Vagina (tissue), 2 donors: Measurements from ENCODE around the gene CADPS.

ENCODE experiments used
- POLR2A ChIP-seq, 2 donors: fragments of 450-650 bp; IDR thresholded peaks; one replicate each; pipeline ENCODE4 v1.6.1; 2017; ENCODE audit warnings: antibody characterized with exemption in 2 of 2, mild to moderate bottlenecking in 2 of 2, moderate library complexity in 2 of 2
- POLR2AphosphoS5 ChIP-seq, 2 donors: sonication (generic); formaldehyde crosslinking; IDR thresholded peaks; one replicate each; pipeline ENCODE4 v1.9.0; 2017; ENCODE audit warnings: antibody characterized with exemption in 2 of 2, mild to moderate bottlenecking in 2 of 2, low read depth in 1 of 2; ENCODE audit not compliant: insufficient read depth in 1 of 2
- TF ChIP-seq, protein P1 (sequence below), 3 experiments: fragments of 450-650 bp in 2 of 3; fragments of 200-600 bp in 1 of 3; sonication (generic) in 1 of 3; IDR thresholded peaks; one replicate each; pipeline ENCODE4 v1.5.1; 2017 to 2019; ENCODE audit warnings: antibody characterized with exemption in 3 of 3, mild to moderate bottlenecking in 2 of 3, moderate library complexity in 2 of 3

DNA sequence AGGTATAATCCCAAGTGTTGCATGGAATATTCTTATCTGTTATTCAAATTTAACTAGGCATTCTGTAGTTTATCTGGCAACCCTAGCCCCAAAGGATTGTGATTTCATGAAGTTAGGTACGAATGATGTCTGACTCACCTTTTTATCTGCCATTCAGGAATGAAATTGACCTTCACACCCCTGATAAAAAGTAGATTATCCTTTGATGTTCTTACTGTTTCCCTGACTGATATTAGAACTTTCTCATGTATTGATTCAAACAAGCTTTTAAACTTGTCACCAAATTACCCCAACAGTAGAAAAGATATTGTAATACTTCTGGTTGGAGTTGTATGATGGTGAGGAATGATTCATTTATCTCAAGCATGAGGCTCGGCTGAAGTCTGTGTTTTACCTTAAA lies 43.6 kb upstream of the CADPS start:
- TF ChIP-seq, protein P1, sequence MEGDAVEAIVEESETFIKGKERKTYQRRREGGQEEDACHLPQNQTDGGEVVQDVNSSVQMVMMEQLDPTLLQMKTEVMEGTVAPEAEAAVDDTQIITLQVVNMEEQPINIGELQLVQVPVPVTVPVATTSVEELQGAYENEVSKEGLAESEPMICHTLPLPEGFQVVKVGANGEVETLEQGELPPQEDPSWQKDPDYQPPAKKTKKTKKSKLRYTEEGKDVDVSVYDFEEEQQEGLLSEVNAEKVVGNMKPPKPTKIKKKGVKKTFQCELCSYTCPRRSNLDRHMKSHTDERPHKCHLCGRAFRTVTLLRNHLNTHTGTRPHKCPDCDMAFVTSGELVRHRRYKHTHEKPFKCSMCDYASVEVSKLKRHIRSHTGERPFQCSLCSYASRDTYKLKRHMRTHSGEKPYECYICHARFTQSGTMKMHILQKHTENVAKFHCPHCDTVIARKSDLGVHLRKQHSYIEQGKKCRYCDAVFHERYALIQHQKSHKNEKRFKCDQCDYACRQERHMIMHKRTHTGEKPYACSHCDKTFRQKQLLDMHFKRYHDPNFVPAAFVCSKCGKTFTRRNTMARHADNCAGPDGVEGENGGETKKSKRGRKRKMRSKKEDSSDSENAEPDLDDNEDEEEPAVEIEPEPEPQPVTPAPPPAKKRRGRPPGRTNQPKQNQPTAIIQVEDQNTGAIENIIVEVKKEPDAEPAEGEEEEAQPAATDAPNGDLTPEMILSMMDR (IDR thresholded peaks at IDR 0.05): no peak
- TF ChIP-seq POLR2A (IDR thresholded peaks at IDR 0.05) (no peak), POLR2AphosphoS5 (IDR thresholded peaks at IDR 0.05; ENCODE audit: insufficient read depth in 1 of 2, low read depth in 1 of 2) (no peak)
